Activated CD4-positive, CD25-positive, alpha-beta regulatory T cell (primary cell): Measurements from ENCODE around the gene HSD17B13.
"Not testable (repeated sequence)": the region's sequence is repeated elsewhere in the genome, so short reads cannot be mapped to it uniquely, and the experiment has no call there.

ENCODE experiments used
- DNase-seq, 4 experiments: peaks; one replicate each; lab custom pipeline; 2025; lab: John Stamatoyannopoulos, UW

The HSD17B13 gene

GRCh38 chr4:87315000-87315399 is 7.7 kb downstream of the HSD17B13 start:
- DNase-seq: not testable (repeated sequence)

- no peak for DNase-seq
Observed at GRCh38 chr4:87313756-87314155, 8.9 kb downstream of the HSD17B13 start.

GRCh38 chr4:87311684-87312083 is 11.0 kb downstream of the HSD17B13 start:
- no peak for DNase-seq

- DNase-seq: no peak
Observed at GRCh38 chr4:87310691-87311335, 11.9 kb downstream of the HSD17B13 start.

GRCh38 chr4:87309625-87310024 is 13.1 kb downstream of the HSD17B13 start:
- DNase-seq: no peak

- DNase-seq: no peak
Observed at GRCh38 chr4:87306056-87306455, 16.6 kb downstream of the HSD17B13 start.

GRCh38 chr4:87305562-87305961 is 17.1 kb downstream of the HSD17B13 start:
- no peak for DNase-seq

GRCh38 chr4:87304745-87305432 is 17.8 kb downstream of the HSD17B13 start:
- no peak for DNase-seq

GRCh38 chr4:87299898-87300297 is 22.8 kb downstream of the HSD17B13 start:
- DNase-seq: no peak

GRCh38 chr4:87298362-87298761 is 24.3 kb downstream of the HSD17B13 start:
- no peak for DNase-seq

GRCh38 chr4:87294911-87295310 is 27.8 kb downstream of the HSD17B13 start:
- not testable (repeated sequence) for DNase-seq

- DNase-seq: not testable (repeated sequence)
Observed at GRCh38 chr4:87293889-87294288, 28.8 kb downstream of the HSD17B13 start.

- no peak for DNase-seq
Observed at GRCh38 chr4:87286970-87287369, 35.7 kb downstream of the HSD17B13 start.

- DNase-seq: not testable (repeated sequence)
Observed at GRCh38 chr4:87284268-87284667, 38.4 kb downstream of the HSD17B13 start.

GRCh38 chr4:87283151-87283550 is 39.5 kb downstream of the HSD17B13 start:
- DNase-seq: no peak

- DNase-seq: no peak
Observed at GRCh38 chr4:87281603-87282002, 41.1 kb downstream of the HSD17B13 start.

GRCh38 chr4:87278335-87278794 is 44.3 kb downstream of the HSD17B13 start:
- DNase-seq: no peak

GRCh38 chr4:87275311-87275710 is 47.4 kb downstream of the HSD17B13 start:
- DNase-seq: no peak

GRCh38 chr4:87274803-87275202 is 47.9 kb downstream of the HSD17B13 start:
- no peak for DNase-seq

- DNase-seq: no peak
Observed at GRCh38 chr4:87274327-87274726, 48.4 kb downstream of the HSD17B13 start.

- DNase-seq: no peak
Observed at GRCh38 chr4:87270825-87271224, 51.9 kb downstream of the HSD17B13 start.

GRCh38 chr4:87270144-87270543 is 52.5 kb downstream of the HSD17B13 start:
- no peak for DNase-seq

GRCh38 chr4:87268411-87268810 is 54.3 kb downstream of the HSD17B13 start:
- no peak for DNase-seq

- no peak for DNase-seq
Observed at GRCh38 chr4:87266986-87267385, 55.7 kb downstream of the HSD17B13 start.
